Epithelial cell of esophagus (primary cell): ENCODE measurements around the gene CREM.

Source experiments
- DNase-seq: peaks from one replicate; pipeline ENCODE4 v3.0.0; 2010; ENCODE audit warnings: low read depth
- H3K4me3 ChIP-seq: 2 replicates; pipeline ENCODE4 v1.5.1; 2011; ENCODE audit warnings: mild to moderate bottlenecking, low read length, control low read depth
- CTCF ChIP-seq: IDR thresholded peaks from 2 replicates; pipeline ENCODE4 v1.5.1; 2011; ENCODE audit warnings: low read depth, mild to moderate bottlenecking, low read length, control low read depth, inconsistent platforms; ENCODE audit not compliant: insufficient read depth; ENCODE audit errors: missing control alignments

The CREM gene

GRCh38 chr10:35135861-35136260 lies 9.2 kb downstream of the CREM start:
- DNase-seq = no peak
- no peak overlapping the region for H3K4me3 ChIP-seq
- no peak for TF ChIP-seq CTCF

- DNase-seq = no peak
- no peak for TF ChIP-seq CTCF
- H3K4me3 ChIP-seq = no peak overlapping the region
Observed at GRCh38 chr10:35136263-35136815, 9.7 kb downstream of the CREM start.

- no peak for TF ChIP-seq CTCF
Observed at GRCh38 chr10:35140126-35140525, 13.5 kb downstream of the CREM start.

GRCh38 chr10:35140727-35141126 lies 14.1 kb downstream of the CREM start:
- H3K4me3 ChIP-seq = no peak overlapping the region
- no peak for TF ChIP-seq CTCF
- no peak for DNase-seq

More at GRCh38 chr10:35140126-35140525, 13.5 kb downstream of the CREM start:
- no peak overlapping the region for H3K4me3 ChIP-seq
- DNase-seq = no peak

GRCh38 chr10:35150308-35150707 lies 23.7 kb downstream of the CREM start:
- no peak for TF ChIP-seq CTCF
- no peak for DNase-seq
- H3K4me3 ChIP-seq = no peak overlapping the region

- H3K4me3 ChIP-seq = no peak overlapping the region
- DNase-seq = no peak
- no peak for TF ChIP-seq CTCF
Observed at GRCh38 chr10:35152992-35153391, 26.3 kb downstream of the CREM start.

GRCh38 chr10:35153716-35154115 lies 27.1 kb downstream of the CREM start:
- no peak for DNase-seq
- TF ChIP-seq CTCF = no peak
- no peak overlapping the region for H3K4me3 ChIP-seq
